OCI-LY3 (cell line): Measurements from ENCODE around the gene NBL1.

ENCODE experiments used
- H2AFZ ChIP-seq: fragments of 200-600, 300-600 bp; shearing (Covaris generic); 2 replicates; pipeline ENCODE4 v1.6.0; 2014; ENCODE audit warnings: antibody characterized with exemption, low read depth, low read length
- H3K27ac ChIP-seq: fragments of 200-600, 300-600 bp; sonication (generic); 2 replicates; pipeline ENCODE4 v1.5.1; 2014; ENCODE audit warnings: mild to moderate bottlenecking, low read length, moderate library complexity, mixed read lengths
- H3K27me3 ChIP-seq: fragments of 200-600, 300-600 bp; sonication (generic); 2 replicates; pipeline ENCODE4 v1.6.1; 2014; ENCODE audit warnings: low read depth, low read length, mixed read lengths
- H3K36me3 ChIP-seq: fragments of 200-600, 300-600 bp; sonication (generic); replicated peaks from 2 replicates; pipeline ENCODE3; 2014; ENCODE audit warnings: low read depth, low read length, mixed read lengths
- H3K4me1 ChIP-seq: fragments of 300-600, 200-600 bp; sonication (generic); 2 replicates; pipeline ENCODE4 v1.6.1; 2014; ENCODE audit warnings: low read length, mixed read lengths
- H3K4me2 ChIP-seq: fragments of 200-600, 300-600 bp; sonication (generic); 2 replicates; pipeline ENCODE4 v1.6.1; 2014; ENCODE audit warnings: low read length, mixed read lengths
- H3K4me3 ChIP-seq: fragments of 300-600, 200-600 bp; sonication (generic); 2 replicates; pipeline ENCODE4 v1.5.1; 2014; ENCODE audit warnings: antibody characterized with exemption, mild to moderate bottlenecking, low read length, moderate library complexity
- H3K79me2 ChIP-seq: fragments of 300-600, 200-600 bp; shearing (Covaris generic); 2 replicates; pipeline ENCODE4 v1.6.1; 2014; ENCODE audit warnings: mild to moderate bottlenecking, low read length, mixed read lengths
- H3K9ac ChIP-seq: fragments of 300-600, 200-600 bp; shearing (Covaris generic); 2 replicates; pipeline ENCODE4 v1.6.0; 2014; ENCODE audit warnings: mild to moderate bottlenecking, low read length, moderate library complexity
- H3K9me3 ChIP-seq: fragments of 200-600, 300-600 bp; shearing (Covaris generic); 2 replicates; pipeline ENCODE4 v1.6.1; 2014; ENCODE audit warnings: low read length, mixed read lengths; ENCODE audit not compliant: insufficient read depth
- H4K20me1 ChIP-seq: fragments of 200-600, 300-600 bp; sonication (generic); 2 replicates; pipeline ENCODE4 v1.6.1; 2016; ENCODE audit warnings: low read length, mixed read lengths; ENCODE audit not compliant: insufficient read depth
- CTCF ChIP-seq: fragments of 200-600, 300-600 bp; sonication (generic); IDR thresholded peaks from 2 replicates; pipeline ENCODE4 v1.5.1; 2014; ENCODE audit warnings: antibody characterized with exemption, low read length, low read depth
- EZH2phosphoT487 ChIP-seq: fragments of 200-600 bp; shearing (Covaris generic); IDR thresholded peaks from 2 replicates; pipeline ENCODE4 v1.6.1; 2018; ENCODE audit warnings: antibody characterized with exemption, mixed run types, low read depth

NBL1 gene

GRCh38 chr1:19688041-19688842 lies 44.1 kb downstream of the NBL1 start:
- H2AFZ ChIP-seq, result no peak overlapping the region
- peaks cover 5% of the 10 kb centered on the region; the same call in 1 of the 2 replicates for H3K9me3 ChIP-seq
- TF ChIP-seq EZH2phosphoT487 (no peak), CTCF (no peak)
- H3K27ac ChIP-seq, result no peak overlapping the region
- H3K27me3 ChIP-seq, result no peaks in the 10 kb centered on the region
- no peaks in the 10 kb centered on the region for H4K20me1 ChIP-seq
- H3K9ac ChIP-seq, result no peak overlapping the region
- peaks cover 3% of the 10 kb centered on the region; the same call in 1 of the 2 replicates for H3K4me1 ChIP-seq
- peaks cover 27% of the 10 kb centered on the region for H3K36me3 ChIP-seq
- H3K4me2 ChIP-seq, result no peak overlapping the region
- H3K79me2 ChIP-seq, result no peaks in the 10 kb centered on the region
- no peak overlapping the region for H3K4me3 ChIP-seq

GRCh38 chr1:19689085-19689757 lies 45.1 kb downstream of the NBL1 start:
- H3K27ac ChIP-seq, result no peak overlapping the region; the same call in 1 of the 2 replicates
- H3K79me2 ChIP-seq, result no peaks in the 10 kb centered on the region
- no peaks in the 10 kb centered on the region for H4K20me1 ChIP-seq
- no peak overlapping the region for H2AFZ ChIP-seq
- peaks cover 27% of the 10 kb centered on the region for H3K36me3 ChIP-seq
- no peaks in the 10 kb centered on the region for H3K27me3 ChIP-seq
- no peak for TF ChIP-seq EZH2phosphoT487
- no peak for TF ChIP-seq CTCF
- peaks cover 5% of the 10 kb centered on the region; the same call in 1 of the 2 replicates for H3K9me3 ChIP-seq
- peaks cover 3% of the 10 kb centered on the region; the same call in 1 of the 2 replicates for H3K4me1 ChIP-seq
- H3K9ac ChIP-seq, result no peak overlapping the region
- H3K4me3 ChIP-seq, result no peak overlapping the region
- H3K4me2 ChIP-seq, result no peak overlapping the region

GRCh38 chr1:19689856-19690255 lies 45.7 kb downstream of the NBL1 start:
- Histone ChIP-seq H3K27me3 (no peaks in the 10 kb centered on the region), H3K9me3 (peaks cover 5% of the 10 kb centered on the region; the same call in 1 of the 2 replicates), H3K79me2 (no peaks in the 10 kb centered on the region), H4K20me1 (no peaks in the 10 kb centered on the region), H3K27ac (peak overlapping the region; percentile 36), H3K4me2 (no peak overlapping the region), H3K4me1 (peaks cover 3% of the 10 kb centered on the region; the same call in 1 of the 2 replicates), H3K9ac (no peak overlapping the region), H3K36me3 (peaks cover 27% of the 10 kb centered on the region), H2AFZ (no peak overlapping the region), H3K4me3 (no peak overlapping the region)
- TF ChIP-seq EZH2phosphoT487, result no peak
- TF ChIP-seq CTCF, result no peak

- TF ChIP-seq EZH2phosphoT487 (no peak), CTCF (no peak)
- Histone ChIP-seq H3K4me2 (no peak overlapping the region), H3K27me3 (no peaks in the 10 kb centered on the region), H4K20me1 (no peaks in the 10 kb centered on the region), H3K4me3 (no peak overlapping the region), H3K36me3 (peaks cover 27% of the 10 kb centered on the region), H3K79me2 (no peaks in the 10 kb centered on the region), H3K9ac (no peak overlapping the region), H3K4me1 (peaks cover 3% of the 10 kb centered on the region; the same call in 1 of the 2 replicates), H3K9me3 (peaks cover 5% of the 10 kb centered on the region; the same call in 1 of the 2 replicates), H3K27ac (peak overlapping the region; percentile 36), H2AFZ (no peak overlapping the region)
These were observed 46.2 kb downstream of the NBL1 start for GRCh38 chr1:19690342-19690741.
